GM21515 (cell line): ENCODE data around the gene LAT.
"Not testable (repeated sequence)": the region's sequence is repeated elsewhere in the genome, so short reads cannot be mapped to it uniquely, and the experiment has no call there.

Source experiments
- ATAC-seq: cut with Tn5 transposase; IDR thresholded peaks from one replicate; pipeline ENCODE4 v1.9.1; 2021; ENCODE audit not compliant: unreplicated experiment

LAT gene

GRCh38 chr16:28977703-28978662, 6.9 kb upstream of the LAT start:
- ATAC-seq: no peak

GRCh38 chr16:28980330-28980729, 4.5 kb upstream of the LAT start:
- ATAC-seq: not testable (repeated sequence)

- ATAC-seq: no peak
Measured at GRCh38 chr16:28980929-28981328, 3.9 kb upstream of the LAT start.

- ATAC-seq: no peak
Measured at GRCh38 chr16:28981517-28981916, 3.3 kb upstream of the LAT start.

DNA sequence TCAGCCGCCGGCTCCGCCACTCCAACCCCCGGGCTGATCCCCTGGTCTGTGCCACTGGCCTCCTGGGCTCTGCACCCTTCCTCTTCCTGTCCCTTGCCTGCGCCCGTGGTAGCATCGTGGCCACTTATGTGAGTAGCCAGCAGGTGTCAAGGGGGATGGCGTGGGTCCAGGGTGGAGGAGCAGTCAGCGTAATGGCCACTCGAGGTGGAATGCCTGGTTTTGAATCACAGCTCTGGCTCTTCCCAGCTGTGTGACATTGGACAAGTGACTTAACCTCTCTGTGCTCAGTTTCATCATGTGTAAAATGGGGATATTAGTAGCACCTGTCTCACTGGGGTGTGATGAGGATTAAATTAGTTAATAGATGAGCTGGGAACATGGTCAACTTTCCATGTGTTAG, 2.4 kb upstream of the LAT start:
- no peak for ATAC-seq

GRCh38 chr16:28982949-28983348, 1.9 kb upstream of the LAT start:
- ATAC-seq: no peak

DNA sequence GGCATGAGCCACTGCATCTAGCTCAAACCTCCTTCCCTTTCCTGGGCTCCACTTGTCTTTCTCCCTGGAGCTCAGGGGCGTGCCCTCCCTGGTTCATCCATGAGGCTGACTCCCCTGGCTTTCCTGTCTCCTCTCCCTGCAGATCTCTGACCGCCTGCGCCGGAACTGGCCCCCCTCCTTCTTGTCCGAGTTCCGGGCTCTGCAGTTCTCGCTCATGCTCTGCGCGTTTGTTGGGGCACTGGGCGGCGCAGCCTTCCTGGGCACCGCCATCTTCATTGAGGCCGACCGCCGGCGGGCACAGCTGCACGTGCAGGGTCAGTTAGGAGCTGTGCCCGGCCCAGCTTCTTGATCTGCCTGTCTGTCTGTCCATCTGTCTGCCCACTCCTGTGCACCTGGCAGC, 1.2 kb upstream of the LAT start:
- ATAC-seq: no peak

DNA sequence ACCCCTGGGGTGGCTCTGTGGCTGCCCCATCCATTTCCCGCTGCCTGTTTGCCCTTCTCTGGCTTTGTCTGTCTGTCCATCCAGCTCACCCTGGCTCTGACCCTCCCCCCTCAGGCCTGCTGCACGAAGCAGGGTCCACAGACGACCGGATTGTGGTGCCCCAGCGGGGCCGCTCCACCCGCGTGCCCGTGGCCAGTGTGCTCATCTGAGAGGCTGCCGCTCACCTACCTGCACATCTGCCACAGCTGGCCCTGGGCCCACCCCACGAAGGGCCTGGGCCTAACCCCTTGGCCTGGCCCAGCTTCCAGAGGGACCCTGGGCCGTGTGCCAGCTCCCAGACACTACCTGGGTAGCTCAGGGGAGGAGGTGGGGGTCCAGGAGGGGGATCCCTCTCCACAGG, 761 bp upstream of the LAT start:
- no peak for ATAC-seq

DNA sequence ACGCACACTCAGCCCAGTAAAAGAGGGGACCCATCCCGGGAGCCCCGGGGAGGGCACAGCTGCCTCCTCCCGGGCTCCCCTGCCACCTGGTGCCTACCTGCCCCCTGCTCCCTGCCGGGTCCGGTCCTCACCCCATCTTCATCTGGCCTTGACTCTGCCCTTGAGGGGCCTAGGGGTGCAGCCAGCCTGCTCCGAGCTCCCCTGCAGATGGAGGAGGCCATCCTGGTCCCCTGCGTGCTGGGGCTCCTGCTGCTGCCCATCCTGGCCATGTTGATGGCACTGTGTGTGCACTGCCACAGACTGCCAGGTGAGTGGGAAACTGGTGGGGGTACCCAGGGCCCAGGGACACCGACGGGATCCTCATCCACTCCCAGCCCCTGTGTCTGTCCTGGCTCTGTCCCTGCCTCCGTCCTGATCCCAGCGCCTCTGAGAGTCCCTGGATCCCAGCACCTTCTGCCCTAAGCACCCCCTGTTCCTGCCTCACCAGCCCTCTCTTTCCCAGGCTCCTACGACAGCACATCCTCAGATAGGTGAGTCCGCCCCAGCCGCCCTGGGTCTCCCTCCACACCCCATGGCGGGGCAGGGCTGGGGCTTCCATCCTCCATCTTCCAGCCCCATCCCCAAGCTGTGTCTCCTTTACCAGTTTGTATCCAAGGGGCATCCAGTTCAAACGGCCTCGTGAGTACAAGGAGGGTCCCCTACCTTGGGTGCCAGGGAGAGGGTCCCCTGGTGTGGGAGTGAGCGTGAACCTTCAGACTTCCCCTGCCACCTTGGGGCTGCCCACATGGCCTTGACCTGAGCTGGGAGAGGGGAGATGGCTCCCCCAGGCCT, 574 bp downstream of the LAT start:
- no peak for ATAC-seq

DNA sequence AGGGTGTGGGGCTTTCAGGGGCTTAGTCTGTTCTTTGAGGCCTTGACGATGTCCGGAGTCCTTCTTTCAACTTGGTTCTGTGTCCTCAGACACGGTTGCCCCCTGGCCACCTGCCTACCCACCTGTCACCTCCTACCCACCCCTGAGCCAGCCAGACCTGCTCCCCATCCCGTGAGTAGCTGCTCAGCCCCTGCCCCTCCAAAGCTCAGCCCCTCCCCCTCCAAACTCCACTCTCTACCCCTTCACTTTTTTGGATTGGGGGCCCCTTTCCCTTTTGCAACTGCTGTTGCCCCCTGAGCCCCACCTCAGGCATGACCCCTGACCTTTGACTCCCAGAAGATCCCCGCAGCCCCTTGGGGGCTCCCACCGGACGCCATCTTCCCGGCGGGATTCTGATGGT, 1.2 kb downstream of the LAT start:
- no peak for ATAC-seq

GRCh38 chr16:28986492-28986891, 1.6 kb downstream of the LAT start:
- no peak for ATAC-seq

GRCh38 chr16:28987170-28987853, 2.5 kb downstream of the LAT start:
- no peak for ATAC-seq

- no peak for ATAC-seq
Measured at GRCh38 chr16:28989363-28989762, 4.5 kb downstream of the LAT start.

GRCh38 chr16:28990375-28991040, 5.7 kb downstream of the LAT start:
- no peak for ATAC-seq

DNA sequence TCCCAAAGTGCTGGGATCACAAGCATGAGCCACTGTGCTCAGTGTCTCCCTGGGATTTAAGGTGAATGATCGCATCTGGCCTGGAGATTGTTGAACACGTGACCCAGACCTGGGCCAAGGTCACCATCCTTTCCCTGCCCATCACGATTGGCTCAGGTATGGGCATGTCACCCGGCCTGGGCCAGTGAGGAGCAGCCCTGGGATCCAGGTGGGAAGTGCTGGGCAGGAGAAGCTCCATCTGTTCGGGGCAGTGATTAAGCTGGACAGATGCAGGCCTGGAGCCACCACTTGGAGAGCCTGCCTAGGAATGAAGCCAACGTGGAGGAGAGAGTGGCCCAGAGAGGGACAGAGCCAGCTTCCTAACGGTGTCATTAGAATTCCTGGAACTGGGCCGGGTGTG, 6.8 kb downstream of the LAT start:
- ATAC-seq: no peak

- no peak for ATAC-seq
Measured at GRCh38 chr16:28992496-28992895, 7.6 kb downstream of the LAT start.

DNA sequence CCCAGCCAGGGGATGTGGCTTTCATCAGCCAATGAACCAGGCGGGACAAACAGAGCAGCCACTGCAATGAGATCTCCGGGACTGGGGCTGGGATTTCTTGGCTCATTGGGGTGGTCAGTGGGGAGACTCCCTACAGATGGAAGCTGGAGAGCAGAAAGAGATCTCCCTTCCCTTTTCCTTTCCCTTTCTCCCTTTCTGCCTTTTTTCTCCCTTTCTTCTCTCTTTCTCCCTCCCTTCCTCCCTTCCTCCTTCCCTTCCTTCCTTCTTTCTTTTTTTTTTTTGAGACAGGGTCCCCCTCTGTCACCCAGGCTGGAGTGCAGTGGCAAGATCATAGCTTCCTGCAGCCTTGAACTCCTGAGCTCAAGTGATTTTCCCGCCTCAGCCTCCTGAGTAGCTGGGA, 14.0 kb downstream of the LAT start:
- ATAC-seq: no peak

GRCh38 chr16:28999577-28999976, 14.7 kb downstream of the LAT start:
- ATAC-seq: no peak

DNA sequence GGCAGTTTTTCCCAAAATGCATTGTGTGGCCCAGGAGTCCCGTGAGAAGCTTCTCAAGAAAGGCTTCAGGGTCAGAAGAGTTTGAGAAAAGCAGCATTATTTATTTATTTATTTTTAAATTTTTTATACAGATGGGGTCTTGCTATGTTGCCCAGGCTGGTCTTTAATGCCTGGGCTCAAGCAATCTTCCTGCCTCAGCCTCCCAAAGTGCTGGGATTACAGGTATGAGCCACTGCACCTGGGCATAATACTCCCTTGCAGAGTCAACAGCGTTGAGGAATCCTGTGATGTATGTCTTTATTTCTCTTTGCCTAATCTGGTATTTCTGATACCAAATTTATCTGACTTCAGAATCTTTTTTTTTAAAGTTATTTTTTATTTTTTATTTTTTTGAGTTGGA, 15.2 kb downstream of the LAT start:
- ATAC-seq: no peak

GRCh38 chr16:29004496-29005139, 19.8 kb downstream of the LAT start:
- not testable (repeated sequence) for ATAC-seq
